DOHH2 (cell line): Measurements from ENCODE around the gene GPC6.

Experiments
- H3F3A ChIP-seq: fragments of 200-600 bp; sonication (generic), shearing (Covaris generic); 2 replicates; pipeline ENCODE4 v1.6.0; 2016; ENCODE audit warnings: antibody characterized with exemption, mild to moderate bottlenecking; ENCODE audit not compliant: control insufficient read depth, insufficient read depth
- H3K27ac ChIP-seq: fragments of 200-600 bp; sonication (generic); 2 replicates; pipeline ENCODE4 v1.5.1; 2014; ENCODE audit warnings: low read depth, mild to moderate bottlenecking, low read length, moderate library complexity
- H3K27me3 ChIP-seq: fragments of 200-600 bp; sonication (generic); 2 replicates; pipeline ENCODE4 v1.6.1; 2014; ENCODE audit warnings: mild to moderate bottlenecking, low read length, mixed read lengths; ENCODE audit not compliant: control insufficient read depth
- H3K36me3 ChIP-seq: fragments of 200-600 bp; sonication (generic); 2 replicates; pipeline ENCODE4 v1.6.1; 2014; ENCODE audit warnings: mild to moderate bottlenecking, low read length, moderate library complexity, mixed read lengths; ENCODE audit not compliant: control insufficient read depth
- H3K4me1 ChIP-seq: fragments of 200-600 bp; sonication (generic); 2 replicates; pipeline ENCODE4 v1.6.1; 2014; ENCODE audit warnings: mild to moderate bottlenecking, low read length, mixed read lengths; ENCODE audit not compliant: control insufficient read depth
- H3K4me2 ChIP-seq: fragments of 200-600 bp; sonication (generic); 2 replicates; pipeline ENCODE4 v1.6.0; 2014; ENCODE audit warnings: mild to moderate bottlenecking, low read length, moderate library complexity
- H3K4me3 ChIP-seq: fragments of 200-600 bp; sonication (generic); 2 replicates; pipeline ENCODE4 v1.5.1; 2014; ENCODE audit warnings: mild to moderate bottlenecking, low read length, mixed read lengths
- H3K79me2 ChIP-seq: fragments of 200-600 bp; sonication (generic); 2 replicates; pipeline ENCODE4 v1.6.1; 2014; ENCODE audit warnings: mild to moderate bottlenecking, low read length, mixed read lengths; ENCODE audit not compliant: control insufficient read depth
- H3K9me2 ChIP-seq: fragments of 200-600 bp; sonication (generic); replicated peaks from 2 replicates; pipeline ENCODE4 v1.6.1; 2014; ENCODE audit warnings: mild to moderate bottlenecking, low read length, mixed read lengths; ENCODE audit not compliant: control insufficient read depth
- H3K9me3 ChIP-seq: fragments of 200-600 bp; sonication (generic); 2 replicates; pipeline ENCODE4 v1.6.1; 2014; ENCODE audit warnings: antibody characterized with exemption, low read length, mixed read lengths; ENCODE audit not compliant: control insufficient read depth, insufficient read depth
- H4K20me1 ChIP-seq: fragments of 200-600 bp; sonication (generic); 2 replicates; pipeline ENCODE4 v1.6.0; 2014; ENCODE audit warnings: low read depth, mild to moderate bottlenecking, antibody characterized with exemption, low read length, moderate library complexity; ENCODE audit not compliant: control insufficient read depth, insufficient read depth
- EZH2phosphoT487 ChIP-seq: fragments of 200-600 bp; sonication (generic); IDR thresholded peaks from 2 replicates; pipeline ENCODE4 v1.6.1; 2017; ENCODE audit warnings: borderline replicate concordance, mild to moderate bottlenecking, antibody characterized with exemption, low read length, moderate library complexity, mixed read lengths
- TF ChIP-seq, protein P1 (sequence below): fragments of 200-600 bp; sonication (generic); IDR thresholded peaks from one replicate; pipeline ENCODE4 v1.5.1; 2014; ENCODE audit warnings: antibody characterized with exemption, mild to moderate bottlenecking, low read depth, low read length; ENCODE audit not compliant: poor library complexity, severe bottlenecking

Gene GPC6

DNA sequence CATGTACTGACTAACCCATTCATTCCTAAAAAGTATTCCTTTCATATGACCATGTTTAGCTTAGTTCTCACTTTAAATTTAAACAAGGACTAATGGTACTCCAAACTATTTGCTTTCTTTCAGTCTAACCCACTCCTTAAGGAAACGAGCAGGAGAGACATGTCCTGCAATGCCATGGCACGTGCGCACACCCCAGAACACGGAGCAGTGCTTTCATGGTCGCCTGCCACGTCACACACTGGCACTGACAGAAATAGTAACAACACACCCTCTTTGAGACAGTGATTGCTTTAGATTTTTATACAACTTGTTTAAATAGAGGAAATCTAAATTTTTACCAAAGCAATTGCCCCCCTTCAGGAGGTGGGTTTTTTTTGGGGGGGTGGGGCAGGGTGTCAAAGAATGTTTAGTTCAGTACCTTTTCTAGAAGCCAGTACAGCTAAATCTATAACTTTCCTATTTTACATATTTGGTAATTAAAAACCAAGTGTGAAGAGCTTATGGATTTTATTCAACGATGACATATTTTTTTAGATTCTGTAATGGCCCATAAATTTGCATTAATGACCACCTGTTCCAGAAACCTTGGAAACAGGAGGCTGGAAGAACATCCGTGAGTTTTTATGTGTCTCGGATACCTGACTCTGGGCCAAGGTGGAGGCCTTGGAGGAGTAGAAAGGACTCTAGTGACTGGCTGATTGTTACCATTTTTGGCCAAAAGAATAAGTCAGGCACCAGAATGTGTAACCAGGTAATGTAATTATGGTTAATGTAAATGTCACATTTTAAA lies 1005.7 kb downstream of the GPC6 start:
- no peaks in the 10 kb centered on the region for H4K20me1 ChIP-seq
- no peak for TF ChIP-seq EZH2phosphoT487
- TF ChIP-seq, protein P1, sequence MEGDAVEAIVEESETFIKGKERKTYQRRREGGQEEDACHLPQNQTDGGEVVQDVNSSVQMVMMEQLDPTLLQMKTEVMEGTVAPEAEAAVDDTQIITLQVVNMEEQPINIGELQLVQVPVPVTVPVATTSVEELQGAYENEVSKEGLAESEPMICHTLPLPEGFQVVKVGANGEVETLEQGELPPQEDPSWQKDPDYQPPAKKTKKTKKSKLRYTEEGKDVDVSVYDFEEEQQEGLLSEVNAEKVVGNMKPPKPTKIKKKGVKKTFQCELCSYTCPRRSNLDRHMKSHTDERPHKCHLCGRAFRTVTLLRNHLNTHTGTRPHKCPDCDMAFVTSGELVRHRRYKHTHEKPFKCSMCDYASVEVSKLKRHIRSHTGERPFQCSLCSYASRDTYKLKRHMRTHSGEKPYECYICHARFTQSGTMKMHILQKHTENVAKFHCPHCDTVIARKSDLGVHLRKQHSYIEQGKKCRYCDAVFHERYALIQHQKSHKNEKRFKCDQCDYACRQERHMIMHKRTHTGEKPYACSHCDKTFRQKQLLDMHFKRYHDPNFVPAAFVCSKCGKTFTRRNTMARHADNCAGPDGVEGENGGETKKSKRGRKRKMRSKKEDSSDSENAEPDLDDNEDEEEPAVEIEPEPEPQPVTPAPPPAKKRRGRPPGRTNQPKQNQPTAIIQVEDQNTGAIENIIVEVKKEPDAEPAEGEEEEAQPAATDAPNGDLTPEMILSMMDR: no peak
- no peaks in the 10 kb centered on the region for H3K9me2 ChIP-seq
- no peak overlapping the region for H3K4me2 ChIP-seq
- H3K36me3 ChIP-seq: no peaks in the 10 kb centered on the region
- H3K27me3 ChIP-seq: no peaks in the 10 kb centered on the region
- H3F3A ChIP-seq: no peaks in the 10 kb centered on the region
- H3K79me2 ChIP-seq: no peaks in the 10 kb centered on the region
- H3K4me1 ChIP-seq: no peaks in the 10 kb centered on the region
- no peaks in the 10 kb centered on the region for H3K9me3 ChIP-seq
- H3K4me3 ChIP-seq: no peak overlapping the region
- H3K27ac ChIP-seq: no peak overlapping the region

DNA sequence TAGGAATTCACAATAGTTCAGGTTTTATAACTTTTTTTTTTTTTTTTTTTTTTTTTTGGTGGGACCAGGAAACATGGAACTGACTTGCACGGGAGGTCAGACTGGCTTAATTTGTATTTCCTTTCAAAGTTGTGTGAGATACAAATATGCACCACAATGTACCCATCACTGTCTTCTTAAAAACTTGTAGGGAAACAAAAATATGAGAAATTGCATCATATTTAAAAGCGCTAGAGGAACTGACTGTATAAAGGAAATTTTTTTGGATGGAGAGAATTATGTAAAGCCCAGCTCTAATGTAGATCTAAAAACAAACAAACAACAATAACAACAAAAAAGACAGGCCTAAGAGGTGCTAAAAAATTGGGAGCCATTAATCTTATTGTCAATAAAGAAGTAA lies 1006.3 kb downstream of the GPC6 start:
- Histone ChIP-seq H3F3A (no peaks in the 10 kb centered on the region), H3K4me3 (no peak overlapping the region), H3K79me2 (no peaks in the 10 kb centered on the region), H3K4me2 (no peak overlapping the region), H3K4me1 (no peaks in the 10 kb centered on the region), H4K20me1 (no peaks in the 10 kb centered on the region), H3K9me2 (no peaks in the 10 kb centered on the region), H3K36me3 (no peaks in the 10 kb centered on the region), H3K9me3 (no peaks in the 10 kb centered on the region), H3K27me3 (no peaks in the 10 kb centered on the region), H3K27ac (no peak overlapping the region)
- TF ChIP-seq, protein P1: no peak
- TF ChIP-seq EZH2phosphoT487: no peak

DNA sequence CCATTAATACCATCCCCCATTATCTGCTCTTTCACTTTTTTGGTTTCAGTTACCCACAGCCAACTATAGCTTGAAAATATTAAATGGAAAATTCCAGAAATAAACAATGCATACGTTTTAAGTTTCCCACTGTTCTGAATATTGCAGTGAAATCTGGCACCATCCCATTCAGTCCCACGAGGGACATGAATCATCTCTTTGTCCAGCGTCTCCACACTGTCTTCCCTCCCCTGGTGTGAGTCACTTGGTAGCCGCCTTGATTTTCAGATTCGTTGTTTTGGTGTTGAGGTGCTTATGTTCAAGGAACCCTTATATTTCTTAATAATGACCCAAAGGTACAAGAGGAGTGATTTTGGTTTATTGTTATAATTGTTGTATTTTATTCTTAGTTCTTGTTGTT lies 1006.8 kb downstream of the GPC6 start:
- Histone ChIP-seq H3K27ac (no peak overlapping the region), H3K36me3 (no peaks in the 10 kb centered on the region), H3K27me3 (no peaks in the 10 kb centered on the region), H3K79me2 (no peaks in the 10 kb centered on the region), H3K9me2 (no peaks in the 10 kb centered on the region), H3F3A (no peaks in the 10 kb centered on the region), H3K4me3 (no peak overlapping the region), H3K4me2 (no peak overlapping the region), H3K4me1 (no peaks in the 10 kb centered on the region), H4K20me1 (no peaks in the 10 kb centered on the region), H3K9me3 (no peaks in the 10 kb centered on the region)
- no peak for TF ChIP-seq EZH2phosphoT487
- TF ChIP-seq, protein P1: no peak
